HG02678 (cell line): ENCODE data around the gene RHO.
"Not testable (repeated sequence)": the region's sequence is repeated elsewhere in the genome, so short reads cannot be mapped to it uniquely, and the experiment has no call there.

ENCODE experiments used
- ATAC-seq: cut with Tn5 transposase; IDR thresholded peaks from one replicate; pipeline ENCODE4 v1.9.1; 2021; ENCODE audit warnings: mild to moderate bottlenecking, moderate library complexity; ENCODE audit not compliant: unreplicated experiment

RHO gene

GRCh38 chr3:129542747-129543146, 14.3 kb downstream of the RHO start:
- no peak for ATAC-seq

GRCh38 chr3:129543156-129543790, 14.8 kb downstream of the RHO start, which contains the start of gene H1-8:
H1-8 (plus strand) TSS chr3:129543175; CDS start chr3:129543219, 44 bp downstream.
- no peak for ATAC-seq

GRCh38 chr3:129543999-129544398, 15.6 kb downstream of the RHO start:
- no peak for ATAC-seq

- not testable (repeated sequence) for ATAC-seq
Measured at GRCh38 chr3:129545951-129546350, 17.5 kb downstream of the RHO start.

- ATAC-seq: no peak
Measured at GRCh38 chr3:129547241-129547640, 18.8 kb downstream of the RHO start.

GRCh38 chr3:129548104-129548965, 19.9 kb downstream of the RHO start:
- ATAC-seq: no peak

GRCh38 chr3:129549006-129549800, 20.8 kb downstream of the RHO start:
- ATAC-seq: no peak

GRCh38 chr3:129549805-129550204, 21.4 kb downstream of the RHO start:
- no peak for ATAC-seq

GRCh38 chr3:129552287-129553050, 24.0 kb downstream of the RHO start:
- ATAC-seq: no peak

- no peak for ATAC-seq
Measured at GRCh38 chr3:129553171-129553570, 24.7 kb downstream of the RHO start.

GRCh38 chr3:129553719-129554118, 25.3 kb downstream of the RHO start:
- ATAC-seq: no peak

GRCh38 chr3:129554356-129555152, 26.1 kb downstream of the RHO start:
- ATAC-seq: no peak

GRCh38 chr3:129555153-129555550, 26.7 kb downstream of the RHO start:
- ATAC-seq: no peak

GRCh38 chr3:129555616-129556357, 27.3 kb downstream of the RHO start:
- no peak for ATAC-seq

GRCh38 chr3:129556358-129556695, 27.9 kb downstream of the RHO start:
- no peak for ATAC-seq

GRCh38 chr3:129556890-129557547, 28.6 kb downstream of the RHO start:
- ATAC-seq: no peak

GRCh38 chr3:129557548-129557894, 29.1 kb downstream of the RHO start:
- no peak for ATAC-seq

- no peak for ATAC-seq
Measured at GRCh38 chr3:129558081-129558771, 29.8 kb downstream of the RHO start.
